Adrenal gland (tissue), 12 donors: ENCODE results near the gene ABCB10. TPM values are rescaled to one million over a fixed set of nuclear protein-coding genes. Genes with fewer than 3 reads are reported as not detected.
"Not testable (repeated sequence)": the region's sequence is repeated elsewhere in the genome, so short reads cannot be mapped to it uniquely, and the experiment has no call there.

Experiments used
- DNase-seq, 7 donors: peaks; one replicate each; pipeline ENCODE4 v3.0.0-alpha.2; 2019 to 2020
- H3K27ac ChIP-seq, 5 donors: fragments of 200-600 bp; sonication (generic) in 4 of 5; 1 replicate in 3 of 5; 2 replicates in 2 of 5; pipeline versions ENCODE4 v1.5.1 to v1.8.0; 2016 to 2020; ENCODE audit warnings: mild to moderate bottlenecking in 1 of 5
- H3K27me3 ChIP-seq: fragments of 200-600 bp; 2 replicates; pipeline ENCODE4 v1.8.0; 2021
- H3K36me3 ChIP-seq, 2 donors: fragments of 200-600 bp; replicated peaks in 1 of 2; 1 replicate in 1 of 2; 2 replicates in 1 of 2; pipeline versions ENCODE4 v1.5.1 to v1.8.0; 2018 to 2022
- H3K4me1 ChIP-seq, 2 donors: fragments of 200-600 bp; replicated peaks in 1 of 2; 1 replicate in 1 of 2; 2 replicates in 1 of 2; pipeline versions ENCODE4 v1.5.1 to v1.8.0; 2018 to 2021
- H3K4me3 ChIP-seq, 4 donors: fragments of 200-600 bp; sonication (generic) in 3 of 4; one replicate each; pipeline ENCODE4 v1.5.1; 2016 to 2018
- H3K9me3 ChIP-seq, 3 donors: fragments of 200-600 bp; sonication (generic) in 1 of 3; replicated peaks in 1 of 3; 1 replicate in 2 of 3; 2 replicates in 1 of 3; pipeline versions ENCODE4 v1.5.1 to v1.8.0; 2016 to 2021
- POLR2A ChIP-seq, 2 donors: fragments of 450-650 bp; IDR thresholded peaks; one replicate each; pipeline ENCODE4 v1.6.1; 2017; ENCODE audit warnings: antibody characterized with exemption in 2 of 2, mild to moderate bottlenecking in 2 of 2, moderate library complexity in 1 of 2
- WGBS, 4 donors: extraction: QIAGEN DNeasy Blood & Tissue Kit in 2 of 4; methylation state at CpG; one replicate each; pipeline versions ENCODE4 v1.1.5 to v1.1.7; 2013 to 2017; 5-methylcytosine and 5-hydroxymethylcytosine counted together
- intact Hi-C, 2 donors: fragments of 100-400 bp; cut with DNase I; formaldehyde crosslinking; loops; one replicate each; pipeline versions ENCODE4 v1.14.1 to v1.15.0; 2022 to 2023
- polyA plus RNA-seq, 3 donors: library from polyadenylated mRNA; stranded (reverse); fragments of 200-250 nt in 2 of 3; fragments of 350-450 nt in 1 of 3; fragmentation: Illumina TruSeq in 1 of 3; extraction: RNeasy Lipid Tissue Mini Kit (QIAGEN cat#74804) in 1 of 3; gene quantifications; one replicate each; pipeline ENCODE4 v1.2.3, GENCODE V29; 2013 to 2014
- total RNA-seq, 9 donors: library from RNA; depleted of rRNA in 4 of 9; stranded (reverse); fragments of >200 nt in 4 of 9; fragments of 120-200 nt in 1 of 9; fragmentation: NEBNext Ultra II Directional in 1 of 9; extraction: Animal tissue kit (Norgen Biotek cat#: 25700) in 1 of 9; gene quantifications; one replicate each; pipeline versions ENCODE4 v1.1.0 to v1.2.4, GENCODE V29; 2013 to 2023
- TF ChIP-seq, protein P1 (sequence below), 6 experiments: fragments of 450-650 bp in 4 of 6; fragments of 200-600 bp in 2 of 6; sonication (generic) in 1 of 6; IDR thresholded peaks; 1 replicate in 5 of 6; 2 replicates in 1 of 6; pipeline versions ENCODE4 v1.5.1 to v1.8.0; 2016 to 2021; ENCODE audit warnings: antibody characterized with exemption in 6 of 6, mild to moderate bottlenecking in 2 of 6, moderate library complexity in 1 of 6
- donor health status: healthy with polysubstance abuse.
- donor health status: Bipolar disorder and iron deficiency.
- donor health status: DM: yes; HTN: yes; CAD: no.
- donor health status: DM: no; HTN: no; CAD: no.
- donor health status: DM: no; HTN: no; CAD: no.
- donor health status: DM: yes; HTN: yes; CAD: no.

Gene ABCB10
- total and polyA plus RNA-seq, 12 donors: 4.7 to 15.0 (median 12.2) TPM

DNA sequence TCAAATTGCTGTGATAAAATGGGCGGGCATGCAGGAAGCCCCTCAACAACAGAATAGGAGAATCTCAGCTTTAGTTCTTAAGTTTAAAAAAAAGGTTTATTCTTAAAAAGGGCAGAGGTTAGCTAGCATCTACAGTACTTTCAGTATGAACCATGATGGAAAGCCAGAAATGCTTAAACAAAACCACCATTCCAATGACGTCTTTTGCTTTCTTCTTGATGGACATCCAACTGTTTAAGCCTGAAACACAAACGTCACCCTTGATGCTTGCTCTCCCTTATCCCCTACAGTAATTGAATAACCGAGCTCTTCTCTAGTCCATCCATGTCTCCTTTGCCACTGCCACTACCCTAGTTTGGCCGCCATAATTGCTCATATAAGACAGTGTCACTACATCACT lies 41.7 kb upstream of the ABCB10 start:
- Histone ChIP-seq H3K4me1 (peaks cover 0 to 10% of the 10 kb centered on the region in 2 donors), H3K27ac (no peak overlapping the region), H3K9me3 (no peaks in the 10 kb centered on the region), H3K36me3 (peaks cover 0 to 23% of the 10 kb centered on the region in 2 donors), H3K27me3 (no peaks in the 10 kb centered on the region), H3K4me3 (no peak overlapping the region)
- intact Hi-C loops: no loop called here
- 93 to 95% (median 94%) methylated on average over 5 of the region's 5 CpGs for WGBS, 4 donors
- DNase-seq: no peak
- TF ChIP-seq, protein P1, sequence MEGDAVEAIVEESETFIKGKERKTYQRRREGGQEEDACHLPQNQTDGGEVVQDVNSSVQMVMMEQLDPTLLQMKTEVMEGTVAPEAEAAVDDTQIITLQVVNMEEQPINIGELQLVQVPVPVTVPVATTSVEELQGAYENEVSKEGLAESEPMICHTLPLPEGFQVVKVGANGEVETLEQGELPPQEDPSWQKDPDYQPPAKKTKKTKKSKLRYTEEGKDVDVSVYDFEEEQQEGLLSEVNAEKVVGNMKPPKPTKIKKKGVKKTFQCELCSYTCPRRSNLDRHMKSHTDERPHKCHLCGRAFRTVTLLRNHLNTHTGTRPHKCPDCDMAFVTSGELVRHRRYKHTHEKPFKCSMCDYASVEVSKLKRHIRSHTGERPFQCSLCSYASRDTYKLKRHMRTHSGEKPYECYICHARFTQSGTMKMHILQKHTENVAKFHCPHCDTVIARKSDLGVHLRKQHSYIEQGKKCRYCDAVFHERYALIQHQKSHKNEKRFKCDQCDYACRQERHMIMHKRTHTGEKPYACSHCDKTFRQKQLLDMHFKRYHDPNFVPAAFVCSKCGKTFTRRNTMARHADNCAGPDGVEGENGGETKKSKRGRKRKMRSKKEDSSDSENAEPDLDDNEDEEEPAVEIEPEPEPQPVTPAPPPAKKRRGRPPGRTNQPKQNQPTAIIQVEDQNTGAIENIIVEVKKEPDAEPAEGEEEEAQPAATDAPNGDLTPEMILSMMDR (IDR thresholded peaks at IDR 0.05): no peak
- TF ChIP-seq POLR2A (IDR thresholded peaks at IDR 0.05): no peak

DNA sequence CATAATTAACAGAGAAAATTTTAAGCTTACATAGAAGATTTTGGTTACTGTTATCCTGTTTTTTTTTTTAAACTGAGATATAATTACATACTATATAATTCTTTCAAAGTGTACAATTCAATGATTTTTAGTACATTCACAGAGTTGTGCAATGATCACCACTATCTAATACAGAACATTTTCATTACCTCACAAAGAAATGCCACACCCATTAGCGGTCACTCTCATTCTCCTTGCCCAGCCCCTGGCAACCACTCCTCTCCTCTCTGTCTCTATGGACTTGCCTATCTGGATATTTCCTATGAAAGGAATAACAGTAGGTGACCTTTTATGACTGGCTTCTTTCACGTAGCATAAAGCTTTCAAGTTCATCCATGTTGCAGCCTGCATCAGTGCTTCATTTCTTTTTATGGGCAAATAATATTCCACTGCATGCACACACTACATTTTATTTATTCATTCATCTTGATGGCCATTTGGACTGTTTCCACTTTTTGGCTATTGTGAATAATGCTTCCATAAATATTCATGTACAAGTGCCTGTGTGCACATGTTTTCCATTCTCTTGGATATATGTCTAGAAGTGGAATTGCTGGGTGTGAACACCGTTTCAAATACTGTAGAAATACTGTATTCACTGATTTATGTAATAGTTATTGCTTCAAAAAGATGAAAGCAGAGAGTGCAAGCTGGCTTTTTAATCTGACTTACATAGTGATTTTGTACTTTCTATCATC lies 40.9 kb upstream of the ABCB10 start:
- H3K9me3 ChIP-seq: no peaks in the 10 kb centered on the region
- no peak for DNase-seq
- H3K27ac ChIP-seq: no peak overlapping the region
- no peaks in the 10 kb centered on the region for H3K27me3 ChIP-seq
- H3K4me1 ChIP-seq: peaks cover 0 to 10% of the 10 kb centered on the region in 2 donors
- intact Hi-C loops: no loop called here
- peaks cover 0 to 28% of the 10 kb centered on the region in 2 donors for H3K36me3 ChIP-seq
- no peak overlapping the region for H3K4me3 ChIP-seq
- WGBS, 4 donors: 91 to 99% (median 92%) methylated on average over 3 of the region's 3 CpGs
- no peak for TF ChIP-seq POLR2A (IDR thresholded peaks at IDR 0.05)
- TF ChIP-seq, protein P1 (IDR thresholded peaks at IDR 0.05): no peak

DNA sequence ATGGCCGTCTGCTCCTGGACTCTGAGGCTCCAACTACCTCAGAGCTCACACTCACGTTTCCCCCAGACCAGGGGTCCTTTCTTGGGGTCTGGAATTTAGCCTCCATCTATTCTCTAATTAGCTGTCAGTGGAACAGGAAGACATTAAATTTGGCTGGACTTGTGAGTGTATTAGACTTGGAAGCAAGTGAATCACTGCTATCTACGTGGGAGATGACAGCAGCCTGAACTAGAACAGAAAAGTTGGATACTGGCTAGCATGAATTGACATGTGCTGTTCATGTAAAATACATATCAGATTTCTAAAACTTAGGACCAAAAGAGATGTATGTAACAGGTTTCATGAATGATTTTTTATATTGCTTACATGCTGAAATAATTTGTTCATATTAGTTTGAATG lies 39.4 kb upstream of the ABCB10 start:
- WGBS, 4 donors: 68 to 83% (median 76%) methylated on average over 3 of the region's 3 CpGs
- TF ChIP-seq, protein P1 (IDR thresholded peaks at IDR 0.05): no peak
- TF ChIP-seq POLR2A (IDR thresholded peaks at IDR 0.05): no peak
- no peak overlapping the region for H3K4me3 ChIP-seq
- no peaks in the 10 kb centered on the region for H3K9me3 ChIP-seq
- intact Hi-C loops: no loop called here
- DNase-seq: no peak
- H3K36me3 ChIP-seq: peaks cover 0 to 33% of the 10 kb centered on the region in 2 donors
- no peaks in the 10 kb centered on the region for H3K27me3 ChIP-seq
- peaks cover 0 to 10% of the 10 kb centered on the region in 2 donors for H3K4me1 ChIP-seq
- peak overlapping the region in 1 of 5 donors; percentile 11 for H3K27ac ChIP-seq

DNA sequence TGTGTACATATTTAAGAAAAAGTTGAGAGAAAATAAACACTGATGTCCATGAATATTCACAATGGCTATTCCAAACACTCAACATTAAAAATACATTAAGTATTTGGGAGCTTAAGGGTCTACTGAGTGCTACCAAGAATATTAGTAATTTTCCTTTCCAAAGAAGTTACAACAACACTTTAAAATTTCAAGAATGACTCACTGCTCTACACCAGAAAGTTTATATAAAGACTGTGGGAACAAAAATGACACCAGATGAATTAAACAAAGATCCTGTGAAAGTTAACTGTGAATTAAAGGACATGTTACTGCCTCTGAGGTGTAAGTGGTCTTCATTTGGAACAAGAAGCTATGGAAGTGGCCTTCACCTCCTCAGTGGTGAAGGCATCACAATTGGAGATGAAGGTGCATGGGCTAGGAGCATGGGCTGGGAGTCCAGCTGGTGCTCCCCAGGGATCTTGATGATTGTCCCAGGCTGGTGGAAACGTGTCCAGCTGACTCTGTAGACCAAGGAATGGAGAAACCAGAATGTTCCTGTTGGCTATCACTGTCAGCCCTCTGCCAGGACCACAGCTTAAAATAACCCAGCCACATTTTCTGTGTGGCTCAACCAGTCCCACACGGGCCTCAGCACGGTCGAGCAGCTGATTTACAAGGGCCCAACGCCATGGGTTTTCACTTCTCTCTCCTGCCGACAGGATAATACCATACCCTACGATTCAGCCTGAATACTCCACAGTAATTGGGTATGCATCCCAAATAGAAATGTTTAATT lies 38.6 kb upstream of the ABCB10 start:
- peaks cover 0 to 25% of the 10 kb centered on the region in 2 donors for H3K36me3 ChIP-seq
- no peak overlapping the region for H3K4me3 ChIP-seq
- TF ChIP-seq POLR2A (IDR thresholded peaks at IDR 0.05): no peak
- TF ChIP-seq, protein P1 (IDR thresholded peaks at IDR 0.05): no peak

DNA sequence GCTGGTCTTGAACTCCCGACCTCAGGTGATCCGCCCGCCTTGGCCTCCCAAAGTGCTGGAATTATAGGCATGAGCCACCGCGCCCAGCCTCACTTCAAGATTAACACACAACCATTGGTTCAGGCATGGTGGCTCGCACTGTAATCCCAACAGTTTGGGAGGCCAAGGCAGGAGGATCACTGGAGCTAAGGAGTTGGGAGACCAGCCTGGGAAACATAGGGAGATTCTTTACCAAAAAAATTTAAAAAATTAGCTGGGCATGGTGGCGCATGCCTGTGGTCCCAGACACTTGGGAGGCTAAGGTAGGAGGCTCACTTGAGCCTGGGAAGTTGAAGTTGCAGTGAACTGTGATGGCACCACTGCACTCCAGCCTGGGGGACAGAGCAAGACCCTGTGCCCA lies 37.4 kb upstream of the ABCB10 start:
- H3K4me1 ChIP-seq, H3K4me3 ChIP-seq, H3K27me3 ChIP-seq, intact Hi-C loops, H3K27ac ChIP-seq, H3K9me3 ChIP-seq, DNase-seq: not testable (repeated sequence)
- 95 to 100% (median 98%) methylated on average over 2 to 7 of the region's 7 CpGs for WGBS, 4 donors
- H3K36me3 ChIP-seq: peaks cover 0 to 15% of the 10 kb centered on the region in 2 donors

More for the DNA sequence above, 38.6 kb upstream of the ABCB10 start:
- H3K27ac ChIP-seq: peak overlapping the region in 3 of 5 donors; percentile 11 to 58 (median 36)
- WGBS, 4 donors: 73 to 81% (median 74%) methylated on average over 7 of the region's 7 CpGs
- no peaks in the 10 kb centered on the region for H3K27me3 ChIP-seq
- DNase-seq: peak in 2 of 7 donors; percentile 2 to 51
- intact Hi-C loops: no loop called here
- peaks cover 0 to 10% of the 10 kb centered on the region in 2 donors for H3K4me1 ChIP-seq
- no peaks in the 10 kb centered on the region for H3K9me3 ChIP-seq
